T-helper 2 cell treated with Interferon-gamma antibody and Interleukin-4, amounts not matched to agents 5 μg/mL and 100 μg/mL, for 36 hours (primary cell): ENCODE results near the gene VIT.

Experiments
- DNase-seq: peaks from one replicate; pipeline ENCODE4 v3.0.0; 2021; ENCODE audit warnings: low spot score
- H3K27ac Mint-ChIP-seq: one replicate; pipeline ENCODE4 v1.8.0; 2021; ENCODE audit warnings: mild to moderate bottlenecking, mixed read lengths
- H3K27me3 Mint-ChIP-seq: one replicate; pipeline ENCODE4 v1.8.0; 2021; ENCODE audit warnings: low read depth, mixed read lengths
- H3K36me3 Mint-ChIP-seq: one replicate; pipeline ENCODE4 v1.8.0; 2021; ENCODE audit warnings: low read depth, mixed read lengths
- H3K4me1 Mint-ChIP-seq: one replicate; pipeline ENCODE4 v1.8.0; 2021; ENCODE audit warnings: low read depth, mixed read lengths
- H3K4me3 Mint-ChIP-seq: one replicate; pipeline ENCODE4 v1.8.0; 2022; ENCODE audit warnings: mild to moderate bottlenecking, moderate library complexity, mixed read lengths
- H3K9me3 Mint-ChIP-seq: one replicate; pipeline ENCODE4 v1.8.0; 2021; ENCODE audit warnings: mixed read lengths

VIT gene

DNA sequence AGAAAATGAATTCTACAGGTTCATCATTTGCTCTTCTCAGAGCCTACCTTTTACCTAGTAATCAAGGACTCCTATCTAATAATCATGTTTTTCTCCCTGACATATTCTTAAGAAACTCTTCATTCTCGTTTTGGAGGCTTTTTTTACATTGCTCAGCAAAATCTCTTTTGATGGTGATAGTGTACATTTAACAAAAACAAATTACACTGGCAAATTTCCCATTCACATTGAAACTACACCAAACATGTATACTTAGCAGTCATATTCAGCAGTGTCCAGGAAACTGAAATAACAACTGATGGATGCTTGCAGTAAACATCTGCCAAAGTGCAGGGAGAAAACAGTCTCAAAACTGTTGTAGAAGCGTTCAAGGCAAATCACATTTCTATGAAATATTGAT lies 4.4 kb upstream of the VIT start:
- no peaks in the 10 kb centered on the region for H3K27me3 Mint-ChIP-seq
- H3K4me1 Mint-ChIP-seq = peaks cover 4% of the 10 kb centered on the region
- no peaks in the 10 kb centered on the region for H3K9me3 Mint-ChIP-seq
- no peak overlapping the region for H3K27ac Mint-ChIP-seq
- no peaks in the 10 kb centered on the region for H3K36me3 Mint-ChIP-seq
- H3K4me3 Mint-ChIP-seq = no peak overlapping the region
- no peak for DNase-seq

DNA sequence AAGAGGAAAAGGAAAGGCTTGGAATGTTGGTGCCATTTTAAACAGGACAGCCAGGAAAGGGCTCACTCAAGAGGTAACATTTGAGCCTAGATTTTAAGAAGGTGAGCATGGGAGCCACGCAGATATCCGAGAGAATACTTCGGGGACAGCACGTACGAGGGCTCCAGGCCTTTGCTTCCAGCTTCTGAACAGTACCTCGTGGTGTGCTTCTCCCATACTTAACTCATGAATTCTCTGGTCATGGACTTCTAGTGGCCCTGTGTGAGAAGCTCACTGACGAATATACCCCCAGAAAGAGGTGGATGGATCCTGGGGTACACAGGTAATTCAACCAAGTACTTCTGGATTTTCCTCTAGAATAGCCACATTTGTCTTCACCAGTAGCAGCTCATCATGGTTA lies 2.7 kb upstream of the VIT start:
- no peak overlapping the region for H3K4me3 Mint-ChIP-seq
- H3K9me3 Mint-ChIP-seq = no peaks in the 10 kb centered on the region
- peaks cover 4% of the 10 kb centered on the region for H3K4me1 Mint-ChIP-seq
- DNase-seq = no peak
- H3K27ac Mint-ChIP-seq = no peak overlapping the region
- H3K27me3 Mint-ChIP-seq = no peaks in the 10 kb centered on the region
- no peaks in the 10 kb centered on the region for H3K36me3 Mint-ChIP-seq

DNA sequence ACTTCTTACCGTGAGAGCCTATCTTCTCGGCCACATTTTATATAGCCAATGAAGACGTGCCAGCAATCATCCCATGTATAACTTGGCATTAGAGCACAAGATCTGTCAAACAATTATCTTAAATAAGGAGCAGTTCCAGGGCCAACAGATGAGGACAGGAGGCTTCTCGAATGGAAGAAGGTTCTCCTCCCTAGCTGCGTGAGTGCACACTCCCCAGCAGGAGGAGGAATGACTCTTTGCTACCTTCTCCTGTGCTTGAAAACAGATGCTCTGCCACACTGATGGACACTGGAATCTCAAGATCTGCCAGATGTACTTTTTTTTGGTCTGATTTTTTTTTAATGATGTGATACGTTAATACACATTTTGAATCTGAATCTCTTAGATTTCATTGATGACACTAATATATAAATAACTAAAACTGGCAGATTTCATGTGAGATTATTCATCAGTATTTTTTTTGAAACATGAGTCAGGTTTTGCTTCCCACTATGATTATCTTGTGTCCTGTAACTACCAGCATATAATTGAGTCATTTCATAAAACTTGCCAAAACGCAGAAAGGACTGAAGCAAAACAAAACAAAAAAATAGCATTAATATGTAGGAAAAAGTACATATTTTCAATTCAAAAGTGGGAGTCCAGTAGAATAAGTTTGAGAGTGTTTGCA lies 626 bp upstream of the VIT start:
- Mint-ChIP-seq H3K27ac (no peak overlapping the region), H3K9me3 (no peaks in the 10 kb centered on the region), H3K27me3 (no peaks in the 10 kb centered on the region), H3K4me1 (peaks cover 1% of the 10 kb centered on the region), H3K36me3 (no peaks in the 10 kb centered on the region), H3K4me3 (no peak overlapping the region)
- DNase-seq = no peak

DNA sequence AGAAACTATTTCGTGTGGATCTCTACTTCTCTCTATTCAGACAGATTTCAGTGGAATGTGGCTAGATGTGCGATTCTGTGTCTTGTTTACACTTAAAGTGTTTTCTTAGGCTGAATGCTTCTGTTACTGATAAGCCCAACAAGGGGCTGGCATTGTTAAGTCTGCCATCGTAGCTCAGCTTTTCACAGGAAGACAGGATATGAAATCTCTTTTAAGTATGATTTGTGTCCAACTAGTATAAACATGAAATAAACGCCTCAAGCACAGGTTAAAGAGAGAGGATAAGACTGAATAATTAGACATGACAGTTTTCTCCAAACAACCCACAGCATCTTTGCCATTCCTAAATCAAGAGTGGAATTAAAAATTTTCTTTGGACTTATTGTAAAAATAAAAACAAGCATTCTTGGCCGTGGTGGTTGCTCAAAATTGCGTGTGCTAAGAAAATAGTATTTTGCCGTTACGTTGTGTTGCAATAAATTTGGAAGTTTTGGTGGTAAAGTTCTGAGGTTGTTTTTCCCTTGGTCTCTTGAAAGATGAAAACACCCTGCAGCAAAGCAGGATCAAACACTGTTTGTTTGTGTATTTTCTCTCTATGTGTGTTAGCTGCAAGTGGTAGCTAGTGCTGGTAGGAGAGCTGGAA lies 1.0 kb downstream of the VIT start:
- H3K36me3 Mint-ChIP-seq = no peaks in the 10 kb centered on the region

DNA sequence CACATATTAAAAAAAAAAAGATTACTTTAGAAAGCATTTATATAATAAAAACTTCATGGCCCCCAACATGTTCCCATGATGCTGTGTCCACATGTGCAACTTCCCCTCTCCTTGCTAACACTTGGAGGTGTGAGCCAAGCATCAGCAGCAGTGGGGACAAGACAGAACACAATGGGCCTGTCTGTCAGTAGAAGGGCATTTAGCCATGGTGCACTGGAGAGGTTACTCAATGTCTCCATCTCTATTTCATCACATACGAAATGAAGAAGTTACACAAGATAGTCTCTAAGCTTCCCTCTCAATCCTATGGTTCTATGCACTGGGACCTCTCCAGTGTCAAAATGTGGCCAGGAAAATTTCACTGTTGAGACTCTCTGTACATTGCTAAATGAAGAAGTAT lies 2.5 kb downstream of the VIT start:
- Mint-ChIP-seq H3K4me1 (peaks cover 1% of the 10 kb centered on the region), H3K4me3 (no peak overlapping the region), H3K27ac (no peak overlapping the region), H3K27me3 (peaks cover 2% of the 10 kb centered on the region), H3K9me3 (no peaks in the 10 kb centered on the region), H3K36me3 (no peaks in the 10 kb centered on the region)
- no peak for DNase-seq

More for the DNA sequence above, 1.0 kb downstream of the VIT start:
- DNase-seq = no peak
- H3K4me1 Mint-ChIP-seq = peaks cover 1% of the 10 kb centered on the region
- H3K27me3 Mint-ChIP-seq = no peaks in the 10 kb centered on the region
- H3K9me3 Mint-ChIP-seq = no peaks in the 10 kb centered on the region
- no peak overlapping the region for H3K4me3 Mint-ChIP-seq
- H3K27ac Mint-ChIP-seq = no peak overlapping the region

DNA sequence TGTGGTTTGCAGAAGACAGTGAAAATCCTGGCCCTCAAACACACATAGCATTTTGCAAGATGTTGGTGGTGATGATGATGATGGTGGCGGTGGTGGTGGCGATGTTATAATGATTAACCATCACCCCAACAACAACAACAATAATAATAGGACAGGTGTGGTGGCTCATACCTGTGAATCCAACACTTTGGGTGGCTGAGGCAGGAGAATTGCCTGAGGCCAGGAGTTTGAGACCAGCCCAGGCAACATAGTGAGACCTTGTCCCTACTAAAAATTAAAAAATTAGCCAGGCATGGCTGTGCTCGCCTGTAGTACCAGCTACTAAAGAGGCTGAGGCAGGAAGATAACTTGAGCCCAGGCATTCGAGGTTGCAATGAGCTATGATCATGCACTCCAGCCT lies 3.8 kb downstream of the VIT start:
- Mint-ChIP-seq H3K9me3 (no peaks in the 10 kb centered on the region), H3K4me3 (no peak overlapping the region), H3K4me1 (peaks cover 1% of the 10 kb centered on the region), H3K27ac (no peak overlapping the region), H3K27me3 (peaks cover 2% of the 10 kb centered on the region), H3K36me3 (no peaks in the 10 kb centered on the region)
- no peak for DNase-seq

DNA sequence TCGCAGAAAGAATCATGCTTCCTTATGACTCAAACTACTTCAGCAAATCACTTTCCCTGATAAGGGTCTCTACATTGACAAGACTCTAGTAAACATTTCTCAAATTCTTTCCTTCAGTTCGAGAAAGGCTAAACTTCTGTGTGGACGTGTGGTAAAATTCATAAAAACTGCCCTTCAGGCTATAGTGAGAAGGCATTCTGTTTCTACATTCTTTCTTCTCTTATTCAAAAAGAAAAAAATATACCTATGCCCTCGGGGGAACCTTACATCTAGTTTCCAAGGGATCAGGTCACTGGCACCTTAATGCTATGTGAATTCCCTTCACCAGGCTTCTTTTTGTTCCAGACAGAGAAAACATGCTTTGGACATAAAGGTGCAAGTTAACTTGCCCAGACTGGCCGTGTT lies 4.9 kb downstream of the VIT start:
- H3K27ac Mint-ChIP-seq = no peak overlapping the region
- DNase-seq = no peak
- no peaks in the 10 kb centered on the region for H3K36me3 Mint-ChIP-seq
- H3K27me3 Mint-ChIP-seq = peaks cover 2% of the 10 kb centered on the region
- no peak overlapping the region for H3K4me3 Mint-ChIP-seq
- H3K4me1 Mint-ChIP-seq = peaks cover 1% of the 10 kb centered on the region
- no peaks in the 10 kb centered on the region for H3K9me3 Mint-ChIP-seq

DNA sequence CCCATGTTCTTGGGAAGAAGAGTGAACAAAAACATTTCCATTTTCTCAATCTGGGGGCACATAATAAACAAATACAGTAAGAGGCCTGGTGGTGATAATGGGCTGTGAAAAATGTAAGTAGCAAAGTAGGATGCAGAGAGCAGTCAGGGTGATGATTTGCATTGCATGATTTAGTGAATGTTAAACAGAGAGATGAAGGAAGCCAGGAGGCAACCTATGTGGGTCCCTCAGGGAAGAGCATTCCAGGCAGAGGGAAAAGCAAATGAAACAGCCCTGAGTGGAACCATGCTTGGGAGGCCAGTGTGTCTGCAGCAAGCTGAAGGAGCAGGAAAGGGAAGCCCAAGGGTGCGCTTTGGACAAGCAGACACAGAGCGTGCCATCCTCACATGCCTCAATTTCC lies 5.4 kb downstream of the VIT start:
- Mint-ChIP-seq H3K4me3 (no peak overlapping the region), H3K36me3 (no peaks in the 10 kb centered on the region), H3K27ac (no peak overlapping the region), H3K9me3 (no peaks in the 10 kb centered on the region), H3K4me1 (no peaks in the 10 kb centered on the region), H3K27me3 (peaks cover 2% of the 10 kb centered on the region)
- no peak for DNase-seq

DNA sequence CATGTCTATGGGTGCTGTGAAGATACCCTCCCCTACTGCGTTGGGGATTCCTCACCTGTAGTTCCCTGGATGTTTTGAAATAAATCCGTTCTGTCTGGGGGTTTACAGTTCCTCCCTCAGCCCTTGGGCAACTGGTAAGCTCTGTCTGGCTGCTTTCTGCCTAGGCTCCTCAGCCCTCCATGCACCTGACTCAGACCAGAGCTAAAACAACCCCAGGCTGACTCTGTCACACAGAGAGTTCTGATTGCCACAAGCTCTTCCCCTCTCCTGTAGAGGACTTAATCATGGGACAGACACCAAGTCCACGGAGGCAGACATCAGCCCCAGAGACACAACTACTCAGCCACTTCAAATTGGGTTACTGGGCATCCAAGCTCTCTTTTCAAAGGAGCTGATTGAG lies 6.3 kb downstream of the VIT start:
- Mint-ChIP-seq H3K27me3 (peaks cover 2% of the 10 kb centered on the region), H3K36me3 (no peaks in the 10 kb centered on the region), H3K4me1 (no peaks in the 10 kb centered on the region), H3K27ac (no peak overlapping the region), H3K9me3 (no peaks in the 10 kb centered on the region), H3K4me3 (no peak overlapping the region)
- DNase-seq = no peak

DNA sequence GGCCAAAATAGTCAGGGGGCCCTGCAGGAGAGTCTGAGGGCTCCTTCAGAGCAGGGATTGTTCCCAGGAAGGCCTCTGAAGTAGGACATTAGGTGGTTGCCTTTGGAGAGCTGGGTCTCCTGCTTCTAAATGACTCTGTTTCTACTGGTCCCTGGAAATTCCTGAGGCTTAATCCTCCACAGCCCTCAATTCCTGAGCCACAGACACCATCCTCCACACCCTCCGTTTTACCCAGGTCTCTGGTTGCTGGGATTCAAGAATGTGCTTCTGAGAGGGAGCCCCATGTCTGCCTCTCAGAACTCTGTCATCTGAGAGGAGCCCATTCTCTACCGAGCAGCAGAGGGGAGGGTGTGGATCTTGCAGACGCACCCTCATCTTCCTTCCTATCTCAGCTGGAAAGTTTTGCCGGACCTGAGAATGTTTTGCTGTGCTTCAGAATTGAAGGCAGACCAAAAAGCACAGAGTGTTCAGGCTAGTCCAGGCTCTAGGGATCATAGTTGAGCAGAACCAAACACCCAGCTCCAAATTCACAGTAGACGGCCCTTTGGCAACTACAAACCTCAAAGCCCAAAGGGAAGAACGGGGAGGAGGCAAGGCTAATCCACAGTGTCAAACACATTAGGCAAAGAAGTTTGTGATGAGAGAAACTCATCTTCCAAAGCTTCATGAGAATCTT lies 8.1 kb downstream of the VIT start:
- no peak overlapping the region for H3K4me3 Mint-ChIP-seq
- H3K36me3 Mint-ChIP-seq = no peaks in the 10 kb centered on the region
- H3K27ac Mint-ChIP-seq = no peak overlapping the region
- DNase-seq = no peak
- no peaks in the 10 kb centered on the region for H3K4me1 Mint-ChIP-seq
- H3K9me3 Mint-ChIP-seq = no peaks in the 10 kb centered on the region
- H3K27me3 Mint-ChIP-seq = peaks cover 2% of the 10 kb centered on the region

DNA sequence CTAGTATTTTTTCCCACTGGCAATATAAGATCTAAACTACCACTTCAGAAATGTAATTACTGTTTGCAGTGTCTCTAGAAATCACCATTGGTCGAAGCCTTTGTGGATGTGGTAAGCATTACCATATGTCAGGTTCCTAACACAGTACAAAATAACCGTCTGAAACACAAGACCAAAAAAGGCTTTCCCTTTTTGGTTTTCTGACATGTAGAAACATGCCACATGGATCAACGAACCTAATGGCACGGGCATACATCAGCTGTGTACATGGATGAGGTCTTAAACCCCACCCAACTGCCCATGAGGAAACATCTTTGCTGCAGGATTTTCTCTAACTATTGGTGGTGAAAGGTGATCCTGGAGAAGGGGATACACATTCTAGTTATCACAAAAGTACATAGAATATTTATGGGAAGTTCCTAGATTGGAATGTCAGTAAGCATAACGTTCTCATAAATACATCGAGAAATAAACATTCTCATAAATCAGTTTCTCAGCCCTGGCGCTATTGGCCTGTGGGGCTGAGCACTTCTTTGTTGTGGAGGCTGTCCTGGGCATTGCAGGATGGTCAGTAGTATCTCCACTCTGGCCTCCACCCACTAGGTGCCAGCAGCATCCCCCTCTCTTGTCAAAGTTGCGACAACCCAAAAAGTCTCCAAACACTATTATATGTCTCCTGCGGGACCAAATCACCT lies 9.0 kb downstream of the VIT start:
- Mint-ChIP-seq H3K27ac (no peak overlapping the region), H3K4me3 (no peak overlapping the region), H3K36me3 (no peaks in the 10 kb centered on the region), H3K27me3 (peaks cover 2% of the 10 kb centered on the region), H3K4me1 (no peaks in the 10 kb centered on the region), H3K9me3 (peaks cover 2% of the 10 kb centered on the region)
- no peak for DNase-seq

DNA sequence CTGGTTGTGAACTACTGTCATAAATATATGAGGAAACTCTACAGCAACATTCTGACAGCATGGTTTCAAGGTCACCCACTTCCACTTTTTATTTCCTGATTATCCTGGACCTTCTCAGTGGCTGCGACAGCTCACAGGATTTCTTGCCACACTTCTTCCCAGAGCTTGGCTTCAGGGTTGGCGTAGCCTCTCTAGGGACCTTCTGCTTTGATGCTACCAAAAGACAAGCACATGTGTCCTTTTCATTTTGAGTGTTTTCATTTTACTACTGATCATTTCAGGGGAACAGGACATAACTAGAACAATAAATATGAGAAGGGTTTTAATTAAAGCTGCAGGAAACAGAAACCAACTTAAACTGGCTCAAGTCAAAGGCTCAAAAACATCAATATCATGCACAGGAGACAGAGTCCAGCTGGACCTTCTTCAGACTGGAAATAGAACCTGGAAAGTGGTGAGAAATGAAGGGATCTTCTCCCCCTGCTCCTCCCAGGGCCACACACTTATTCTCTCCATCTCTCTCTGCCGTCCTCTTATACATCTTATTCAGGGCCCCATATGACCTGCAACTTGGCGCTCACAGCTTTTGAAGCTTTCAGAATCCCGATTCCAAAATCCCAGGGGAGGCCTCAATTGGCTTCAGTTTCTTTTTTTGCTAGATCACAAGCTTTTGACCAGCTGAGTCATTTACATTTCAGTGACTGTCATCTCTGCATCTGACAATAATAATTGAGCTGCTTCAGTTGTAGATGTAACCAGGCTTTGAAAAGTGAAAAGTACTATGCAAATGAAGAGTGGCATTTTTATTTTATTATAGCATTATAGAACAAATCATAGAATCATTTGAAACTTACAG lies 9.7 kb downstream of the VIT start:
- no peak for DNase-seq
- H3K4me1 Mint-ChIP-seq = no peaks in the 10 kb centered on the region
- H3K27me3 Mint-ChIP-seq = peaks cover 2% of the 10 kb centered on the region
- no peak overlapping the region for H3K4me3 Mint-ChIP-seq
- H3K27ac Mint-ChIP-seq = no peak overlapping the region
- H3K9me3 Mint-ChIP-seq = peaks cover 9% of the 10 kb centered on the region
- no peaks in the 10 kb centered on the region for H3K36me3 Mint-ChIP-seq

DNA sequence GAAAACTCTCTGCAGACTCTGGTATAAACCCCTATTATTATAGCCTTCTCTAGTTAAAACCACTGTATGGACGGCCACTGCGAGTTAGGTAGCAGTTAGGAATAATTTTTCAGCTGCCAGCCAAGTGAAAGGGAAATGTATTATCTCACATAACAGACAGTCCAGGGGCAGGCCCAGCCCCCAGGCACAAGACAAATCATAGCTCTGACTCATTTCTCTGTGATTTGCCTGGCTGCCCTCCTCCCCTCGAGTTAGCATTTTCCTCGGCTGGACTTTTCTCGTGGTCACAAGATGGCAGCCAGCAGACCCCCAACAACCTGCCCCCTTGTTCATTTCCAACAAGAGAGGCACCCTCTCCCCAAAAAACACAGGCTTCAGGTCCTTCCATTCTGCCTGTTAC lies 10.5 kb downstream of the VIT start:
- Mint-ChIP-seq H3K36me3 (no peaks in the 10 kb centered on the region), H3K4me1 (no peaks in the 10 kb centered on the region), H3K27ac (no peak overlapping the region), H3K9me3 (peaks cover 10% of the 10 kb centered on the region), H3K27me3 (peaks cover 2% of the 10 kb centered on the region), H3K4me3 (no peak overlapping the region)
- no peak for DNase-seq
